GM23248 (cell line): ENCODE results near the gene RPN2. TPM values are rescaled to one million over a fixed set of nuclear protein-coding genes. Genes with fewer than 3 reads are reported as not detected.
A peak's percentile ranks its signal among the peaks of the same experiment; 100 is the strongest.

Experiments
- DNase-seq: peaks from one replicate; pipeline ENCODE4 v3.0.0-alpha.2; 2015
- H2AFZ ChIP-seq: fragments of 200-600 bp; sonication (generic); 2 replicates; pipeline ENCODE4 v1.6.1; 2016; ENCODE audit warnings: antibody characterized with exemption
- H3F3A ChIP-seq: fragments of 200-600 bp; sonication (generic); 2 replicates; pipeline ENCODE4 v1.6.1; 2016; ENCODE audit warnings: mild to moderate bottlenecking, antibody characterized with exemption, mixed run types; ENCODE audit not compliant: insufficient read depth
- H3K27ac ChIP-seq: fragments of 200-600 bp; sonication (generic); 2 replicates; pipeline ENCODE4 v1.5.1; 2016; ENCODE audit warnings: mild to moderate bottlenecking
- H3K27me3 ChIP-seq: fragments of 200-600 bp; sonication (generic); replicated peaks from 2 replicates; pipeline ENCODE4 v1.6.1; 2016; ENCODE audit warnings: mild to moderate bottlenecking; ENCODE audit not compliant: insufficient read depth
- H3K36me3 ChIP-seq: fragments of 200-600 bp; sonication (generic); 2 replicates; pipeline ENCODE4 v1.6.1; 2016; ENCODE audit warnings: low read depth, mild to moderate bottlenecking
- H3K4me1 ChIP-seq: fragments of 200-600 bp; sonication (generic); 2 replicates; pipeline ENCODE4 v1.6.1; 2016; ENCODE audit warnings: mild to moderate bottlenecking; ENCODE audit not compliant: insufficient read depth
- H3K4me2 ChIP-seq: fragments of 200-600 bp; sonication (generic); one replicate; pipeline ENCODE4 v1.6.1; 2016; ENCODE audit warnings: mild to moderate bottlenecking; ENCODE audit not compliant: unreplicated experiment
- H3K4me3 ChIP-seq: fragments of 200-600 bp; sonication (generic); 2 replicates; pipeline ENCODE4 v1.5.1; 2016; ENCODE audit warnings: mild to moderate bottlenecking
- H3K79me2 ChIP-seq: fragments of 200-600 bp; sonication (generic); 2 replicates; pipeline ENCODE4 v1.6.1; 2016; ENCODE audit warnings: mild to moderate bottlenecking; ENCODE audit not compliant: insufficient read depth
- H3K9ac ChIP-seq: fragments of 200-600 bp; sonication (generic); 2 replicates; pipeline ENCODE4 v1.6.1; 2016; ENCODE audit warnings: mild to moderate bottlenecking
- H3K9me2 ChIP-seq: fragments of 200-600 bp; sonication (generic); 2 replicates; pipeline ENCODE4 v1.6.1; 2016; ENCODE audit warnings: mixed run types, mild to moderate bottlenecking, moderate library complexity; ENCODE audit not compliant: insufficient read depth
- H3K9me3 ChIP-seq: fragments of 200-600 bp; sonication (generic); one replicate; pipeline ENCODE4 v1.6.1; 2017; ENCODE audit warnings: low read depth
- H4K20me1 ChIP-seq: fragments of 200-600 bp; sonication (generic); 2 replicates; pipeline ENCODE4 v1.6.0; 2016; ENCODE audit not compliant: insufficient read depth
- EZH2 ChIP-seq: fragments of 200-600 bp; sonication (generic); IDR thresholded peaks from 2 replicates; pipeline ENCODE4 v1.6.1; 2018; ENCODE audit warnings: antibody characterized with exemption, mild to moderate bottlenecking; ENCODE audit not compliant: insufficient read depth, poor library complexity, severe bottlenecking
- EZH2phosphoT487 ChIP-seq: fragments of 200-600 bp; sonication (generic); IDR thresholded peaks from 2 replicates; pipeline ENCODE4 v1.6.1; 2018; ENCODE audit warnings: antibody characterized with exemption, moderate library complexity, mild to moderate bottlenecking, low read depth; ENCODE audit not compliant: insufficient read depth
- WGBS, 2 experiments: methylation state at CpG; one replicate each; pipeline ENCODE4 v1.1.6; 2015 to 2017; ENCODE audit warnings: low lambda C conversion rate in 2 of 2, low coverage in 1 of 2; ENCODE audit errors: missing lambda C conversion rate in 2 of 2; 5-methylcytosine and 5-hydroxymethylcytosine counted together
- in situ Hi-C: fragments of 300-500 bp; cut with MboI; formaldehyde crosslinking; loops from 2 replicates; pipeline ENCODE4 v1.15.0; 2020
- polyA plus RNA-seq: library from polyadenylated mRNA; unstranded; fragments of >200 nt; fragmentation: Nextera tagmentation; extraction: Ambion mirVana; gene quantifications from 2 replicates; pipeline ENCODE4 v1.2.1, GENCODE V29; 2016
- total RNA-seq: library from RNA; depleted of rRNA; stranded (reverse); fragments of >200 nt; shearing (Covaris generic); gene quantifications from 2 replicates; pipeline ENCODE4 v1.2.3, GENCODE V29; 2014

Gene RPN2
- total and polyA plus RNA-seq, 2 experiments from 2014 or later: 368 to 379 TPM

DNA sequence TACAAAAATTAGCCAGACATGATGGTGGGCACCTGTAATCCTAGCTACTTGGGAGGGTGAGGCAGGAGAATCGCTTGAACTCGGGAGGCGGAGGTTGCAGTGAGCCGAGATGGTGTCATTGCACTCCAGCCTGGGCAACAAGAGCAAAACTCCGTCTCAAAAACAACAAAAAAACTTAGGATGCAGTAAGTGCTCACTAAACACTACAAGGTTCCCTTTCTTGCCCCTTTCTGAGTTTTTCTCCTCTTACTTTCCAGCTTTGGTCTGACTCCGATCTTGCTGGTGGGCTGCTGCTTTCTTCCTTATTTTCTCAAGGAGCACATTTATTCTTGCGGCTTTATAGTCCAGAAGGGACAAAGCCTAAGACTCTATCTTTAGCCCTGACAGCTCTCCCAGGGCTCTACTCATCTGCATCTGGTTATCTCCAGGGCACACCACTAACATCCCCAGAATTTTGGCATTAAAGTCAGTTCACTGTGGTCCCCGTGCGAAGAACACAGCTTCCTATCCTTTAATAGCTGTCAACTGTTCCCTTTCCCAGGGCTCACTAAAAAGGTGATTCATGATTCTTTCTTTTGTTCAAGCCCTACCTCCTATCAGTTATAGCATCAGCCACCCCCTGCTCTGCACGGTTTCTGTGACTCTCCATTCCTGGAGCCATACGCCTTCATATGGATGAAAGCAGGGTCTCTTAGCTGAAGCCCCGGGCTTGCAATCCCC, 17.1 kb upstream of the RPN2 start:
- Histone ChIP-seq H3K36me3 (no peaks in the 10 kb centered on the region), H2AFZ (no peak overlapping the region), H3K9me2 (no peaks in the 10 kb centered on the region), H3K79me2 (no peaks in the 10 kb centered on the region), H3F3A (no peaks in the 10 kb centered on the region), H3K4me3 (no peak overlapping the region), H3K9me3 (no peaks in the 10 kb centered on the region), H3K4me1 (no peaks in the 10 kb centered on the region), H4K20me1 (no peaks in the 10 kb centered on the region), H3K27ac (no peak overlapping the region), H3K9ac (no peak overlapping the region), H3K27me3 (no peaks in the 10 kb centered on the region), H3K4me2 (no peak overlapping the region)
- WGBS, 2 experiments: 53 to 54% methylated on average over 12 of the region's 12 CpGs
- in situ Hi-C loops: no loop called here
- TF ChIP-seq EZH2phosphoT487 (no peak), EZH2 (no peak)
- peak; percentile 8 for DNase-seq

DNA sequence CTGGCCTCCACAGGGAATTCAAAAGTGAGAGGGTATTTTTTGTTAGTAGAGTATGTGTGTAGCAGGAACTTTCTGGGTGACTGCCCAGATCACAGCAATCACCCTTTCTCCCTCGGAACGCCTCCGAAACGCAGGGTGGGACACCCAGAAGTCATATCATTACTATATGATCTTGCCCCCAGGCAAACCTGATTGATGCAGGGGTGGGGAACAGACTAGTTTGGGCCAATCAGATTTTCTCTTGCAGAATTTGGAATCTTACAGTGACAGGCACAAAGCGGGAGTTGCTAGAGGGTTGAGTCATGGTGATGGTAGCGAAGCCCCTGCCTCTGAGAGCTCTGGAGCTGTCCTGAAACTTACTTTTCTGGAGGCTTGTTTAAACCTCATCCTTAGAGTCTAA, 16.5 kb upstream of the RPN2 start:
- DNase-seq: no peak
- Histone ChIP-seq H3K36me3 (no peaks in the 10 kb centered on the region), H3K27me3 (no peaks in the 10 kb centered on the region), H3K79me2 (no peaks in the 10 kb centered on the region), H3K9me2 (no peaks in the 10 kb centered on the region), H4K20me1 (no peaks in the 10 kb centered on the region), H3K27ac (no peak overlapping the region), H2AFZ (no peak overlapping the region), H3F3A (no peaks in the 10 kb centered on the region), H3K9me3 (no peaks in the 10 kb centered on the region), H3K4me1 (no peaks in the 10 kb centered on the region), H3K9ac (no peak overlapping the region), H3K4me2 (no peak overlapping the region), H3K4me3 (no peak overlapping the region)
- in situ Hi-C loops: no loop called here
- TF ChIP-seq EZH2phosphoT487 (no peak), EZH2 (no peak)
- WGBS, 2 experiments: 42 to 56% methylated on average over 6 of the region's 6 CpGs

DNA sequence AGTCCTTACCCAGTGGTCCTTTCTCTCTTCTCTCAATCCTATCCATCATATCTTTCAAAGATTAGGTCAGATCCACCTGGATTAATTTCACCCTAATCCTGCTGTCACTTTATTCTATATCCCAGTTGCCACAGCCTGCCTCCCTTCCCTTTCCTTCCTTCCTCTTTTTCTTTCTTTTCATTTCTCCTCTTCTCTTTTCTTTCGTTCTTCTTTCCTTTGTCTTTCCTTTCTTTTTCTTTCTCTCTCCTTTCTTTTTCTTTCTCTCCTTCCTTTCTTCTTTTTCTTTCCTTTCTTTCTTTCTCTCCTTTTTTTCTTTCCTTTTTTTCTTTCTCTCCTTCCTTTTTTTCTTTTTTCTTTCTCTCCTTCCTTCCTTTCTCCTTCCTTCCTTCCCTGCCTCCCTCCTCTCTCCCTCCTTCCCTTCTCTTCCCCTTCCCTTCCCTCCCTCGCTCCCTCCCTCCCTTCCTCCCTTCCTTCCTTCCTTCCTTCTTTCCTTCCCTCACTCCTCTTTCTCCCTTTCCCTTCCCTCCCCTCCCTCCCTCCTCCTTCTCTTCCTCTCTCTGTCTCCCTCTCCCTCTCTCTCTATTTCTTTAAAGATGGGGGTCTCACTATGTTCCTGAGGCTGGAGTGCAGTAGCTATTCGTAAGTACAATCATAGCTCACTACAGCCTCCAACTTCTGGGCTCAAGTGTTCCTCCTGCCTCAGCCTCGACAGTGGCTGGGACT, 15.1 kb upstream of the RPN2 start:
- Histone ChIP-seq H3K4me2 (no peak overlapping the region), H3K9me3 (no peaks in the 10 kb centered on the region), H4K20me1 (no peaks in the 10 kb centered on the region), H3F3A (no peaks in the 10 kb centered on the region), H3K9ac (no peak overlapping the region), H3K36me3 (no peaks in the 10 kb centered on the region), H3K27ac (no peak overlapping the region), H3K4me3 (no peak overlapping the region), H3K79me2 (no peaks in the 10 kb centered on the region), H3K4me1 (no peaks in the 10 kb centered on the region), H2AFZ (no peak overlapping the region), H3K9me2 (no peaks in the 10 kb centered on the region), H3K27me3 (no peaks in the 10 kb centered on the region)
- DNase-seq: no peak
- TF ChIP-seq EZH2phosphoT487 (no peak), EZH2 (no peak)
- in situ Hi-C loops: no loop called here
- WGBS, 2 experiments: 57 to 62% methylated on average over 3 to 4 of the region's 4 CpGs

DNA sequence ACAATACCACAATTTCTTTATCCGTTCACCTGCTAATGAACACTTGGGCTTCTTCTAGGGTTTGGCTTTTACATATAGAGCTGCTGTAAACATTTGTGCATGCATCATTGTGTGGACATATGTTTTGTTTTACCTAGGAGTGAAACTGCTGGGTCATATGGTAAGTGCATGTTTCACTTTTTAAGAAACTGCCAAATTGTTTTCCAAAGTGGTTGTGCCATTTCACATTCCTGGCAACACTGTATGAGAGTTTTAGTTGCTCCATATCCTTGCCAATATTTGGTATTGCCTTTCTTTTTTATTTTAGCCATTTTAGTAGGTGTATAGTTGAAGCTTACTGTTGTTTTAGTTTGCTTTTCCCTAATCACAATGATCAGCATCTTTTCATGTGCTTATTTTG, 14.1 kb upstream of the RPN2 start:
- Histone ChIP-seq H3K4me1 (no peaks in the 10 kb centered on the region), H3K4me3 (no peak overlapping the region), H2AFZ (no peak overlapping the region), H4K20me1 (no peaks in the 10 kb centered on the region), H3K36me3 (no peaks in the 10 kb centered on the region), H3K27me3 (no peaks in the 10 kb centered on the region), H3K9ac (no peak overlapping the region), H3K27ac (no peak overlapping the region), H3K9me3 (no peaks in the 10 kb centered on the region), H3F3A (no peaks in the 10 kb centered on the region), H3K79me2 (no peaks in the 10 kb centered on the region), H3K4me2 (no peak overlapping the region), H3K9me2 (no peaks in the 10 kb centered on the region)
- 71 to 80% methylated on average over 1 of the region's 1 CpG for WGBS, 2 experiments
- in situ Hi-C loops: no loop called here
- no peak for TF ChIP-seq EZH2phosphoT487
- TF ChIP-seq EZH2: no peak
- no peak for DNase-seq
